GM12892 (cell line): ENCODE data around the gene TSSK2.

ENCODE experiments used
- POLR2A ChIP-seq: IDR thresholded peaks from 2 replicates; pipeline ENCODE4 v1.6.1; 2011; ENCODE audit warnings: low read depth, low read length, control low read depth
- POLR2AphosphoS5 ChIP-seq: IDR thresholded peaks from 2 replicates; pipeline ENCODE4 v1.6.1; 2011; ENCODE audit warnings: low read depth, low read length, control low read depth
- TAF1 ChIP-seq: IDR thresholded peaks from 2 replicates; pipeline ENCODE4 v1.6.1; 2011; ENCODE audit warnings: low read depth, mild to moderate bottlenecking, control low read depth, low read length, borderline replicate concordance

GRCh38 chr22:19094393-19094997 is 36.6 kb upstream of the TSSK2 start:
- TF ChIP-seq POLR2AphosphoS5, result no peak
- TF ChIP-seq POLR2A, result no peak
- no peak for TF ChIP-seq TAF1
